Measurements from ENCODE around the gene OTOGL.
"Not testable (repeated sequence)": the region's sequence is repeated elsewhere in the genome, so short reads cannot be mapped to it uniquely, and the experiment has no call there.

The OTOGL gene

DNA sequence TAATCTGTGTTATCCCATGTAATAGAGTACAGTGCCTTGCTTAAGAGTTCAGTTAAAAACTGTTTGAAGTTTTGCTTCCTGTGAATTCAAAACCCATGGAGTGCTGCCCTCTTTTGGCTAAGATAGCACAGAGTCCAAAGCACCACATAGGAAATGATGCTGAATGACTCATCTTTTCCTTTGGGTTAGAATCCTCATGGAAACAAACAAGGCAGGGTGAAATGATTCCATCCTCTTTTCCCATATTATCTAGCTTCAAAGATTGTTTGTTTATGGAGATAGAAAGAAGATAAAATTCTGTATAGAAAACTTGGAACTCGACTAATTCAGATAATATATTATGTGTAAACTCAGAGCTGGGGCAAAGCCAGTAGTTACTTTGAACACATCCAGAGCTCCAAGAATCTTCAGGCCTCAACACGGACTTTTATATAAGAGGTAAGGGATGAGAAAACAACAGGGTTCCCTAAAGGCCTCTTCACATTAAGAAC, 87.4 kb downstream of the OTOGL start:
- DNase-seq (ENCODE audit: low read depth in 2 of 2) = no peak

DNA sequence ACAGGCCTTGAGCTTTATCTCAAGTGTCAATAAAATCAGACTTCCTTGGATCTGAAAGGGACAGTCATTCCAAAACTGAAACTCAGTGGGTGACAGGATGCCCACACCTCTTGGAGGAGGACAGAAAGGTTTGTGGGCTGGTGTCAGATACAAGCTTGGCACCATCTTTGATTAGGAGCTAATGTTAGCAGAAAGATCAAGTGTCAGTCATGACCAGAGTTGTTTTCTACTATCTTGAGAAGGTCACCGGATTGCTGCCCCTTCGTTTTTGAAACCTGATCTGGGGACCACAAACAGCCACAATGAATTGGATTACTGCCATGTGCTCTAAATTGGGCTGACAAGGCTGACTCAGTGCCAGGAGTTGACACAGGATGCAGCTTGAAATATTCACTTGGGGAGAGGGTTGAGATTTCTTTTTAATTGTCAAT, 88.3 kb downstream of the OTOGL start:
- no peak for DNase-seq (ENCODE audit: low read depth in 2 of 2)

DNA sequence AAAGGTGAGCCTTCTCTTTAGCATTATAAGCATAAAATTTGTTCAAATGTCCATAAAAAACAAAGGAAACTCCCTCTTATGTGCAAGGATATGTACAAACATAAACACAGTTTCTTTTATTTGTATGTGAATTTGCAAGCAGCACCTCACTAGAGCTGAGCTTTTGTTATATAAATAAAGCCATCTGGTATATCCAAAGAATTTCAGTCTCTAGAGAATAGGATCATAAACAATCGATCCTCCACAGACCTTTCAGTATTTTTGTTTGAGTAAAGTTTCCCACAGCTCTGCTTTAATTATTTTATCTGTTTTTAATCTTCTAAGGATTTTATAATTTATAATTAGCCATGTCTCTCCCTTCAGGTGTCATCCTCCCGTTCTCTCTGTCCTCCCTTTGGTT, 89.2 kb downstream of the OTOGL start:
- DNase-seq (ENCODE audit: low read depth in 2 of 2) = no peak

GRCh38 chr12:80189241-80189640, 89.9 kb downstream of the OTOGL start:
- DNase-seq (ENCODE audit: low read depth in 2 of 2) = no peak

DNA sequence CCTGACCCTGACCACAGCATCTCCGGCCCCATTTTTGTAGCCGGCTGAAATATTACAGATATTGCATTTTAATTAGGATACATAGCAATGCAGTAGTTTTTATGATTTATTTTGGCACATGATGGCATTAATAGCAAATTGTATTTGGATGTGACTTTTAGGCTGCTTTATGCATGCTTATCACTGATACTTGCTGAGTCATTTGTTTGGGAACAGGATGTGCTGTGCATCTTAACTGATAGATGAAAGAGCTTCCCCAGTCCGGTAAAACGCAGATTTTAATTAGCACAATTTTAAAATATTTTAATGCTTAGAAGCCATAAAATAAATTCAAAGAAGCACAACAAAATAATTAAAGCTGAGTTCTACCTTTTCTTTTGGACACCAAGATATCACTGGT, 90.7 kb downstream of the OTOGL start:
- no peak for DNase-seq (ENCODE audit: low read depth in 2 of 2)

DNA sequence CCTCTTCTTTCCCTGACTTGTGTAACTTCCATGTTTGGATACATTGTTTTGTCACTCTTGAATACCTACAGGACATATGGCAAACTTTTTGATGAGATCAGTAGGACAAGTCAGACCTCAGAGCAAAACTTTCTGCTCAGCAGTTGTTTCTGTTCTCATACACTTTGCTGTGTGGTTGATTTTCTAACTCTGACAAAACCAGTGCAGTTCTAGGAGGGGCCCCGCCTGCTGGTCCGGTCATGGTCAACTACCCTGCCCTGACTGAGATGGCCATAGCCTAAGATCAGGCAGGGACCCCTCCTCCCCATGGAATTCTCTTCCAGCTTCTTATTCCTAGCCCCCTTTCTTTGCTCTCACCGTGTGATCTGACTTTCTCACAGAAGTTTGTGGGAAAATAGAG, 92.8 kb downstream of the OTOGL start:
- DNase-seq (ENCODE audit: low read depth in 2 of 2) = no peak

DNA sequence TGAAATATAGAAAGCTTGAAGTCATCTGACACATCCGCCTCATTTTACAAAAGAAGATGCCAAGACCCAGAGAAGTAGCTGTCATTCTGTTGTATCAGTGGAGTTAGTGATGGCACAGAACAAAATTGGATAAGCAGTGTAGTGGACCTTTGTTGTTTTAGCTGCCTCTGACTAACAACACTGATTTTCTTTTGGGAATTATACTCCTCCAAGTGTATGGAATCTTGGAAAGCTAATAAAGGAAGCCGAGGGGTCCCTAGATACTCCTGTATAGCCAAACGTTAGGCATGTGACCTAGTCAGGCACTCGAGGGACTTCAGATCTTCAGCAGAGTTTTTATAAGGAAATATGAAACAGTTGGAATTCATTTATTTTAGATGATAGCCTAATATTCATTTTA, 94.5 kb downstream of the OTOGL start:
- no peak for DNase-seq (ENCODE audit: low read depth in 2 of 2)

DNA sequence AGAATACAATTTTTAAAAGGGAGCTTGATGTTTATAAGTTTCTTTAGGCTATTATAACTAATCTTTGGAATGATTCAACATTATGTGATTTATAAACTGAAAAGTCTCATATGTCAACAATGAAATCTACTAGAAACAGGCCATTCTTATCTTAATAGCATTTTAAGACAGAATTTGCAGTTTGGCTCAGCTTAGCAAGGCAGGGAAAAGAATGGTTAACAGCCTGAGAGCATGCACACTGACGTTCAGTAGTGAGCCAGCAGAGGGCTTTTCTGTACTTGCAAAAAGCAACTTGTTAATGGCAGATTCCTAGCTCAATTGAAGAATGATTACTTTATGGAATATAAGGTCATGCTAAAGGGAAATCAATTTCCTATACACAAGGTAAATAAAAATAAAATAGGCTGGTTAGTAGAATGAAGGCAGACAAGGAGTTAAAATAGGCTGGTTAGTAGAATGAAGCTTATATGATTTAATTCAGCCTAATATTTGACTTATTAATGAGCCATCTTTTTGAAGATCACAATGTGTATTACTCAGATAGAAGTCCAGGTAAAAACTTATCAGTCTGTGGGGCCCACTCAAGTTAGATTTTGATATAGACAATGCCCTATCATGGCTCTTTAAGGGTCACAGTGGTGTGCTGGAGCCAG, 95.9 kb downstream of the OTOGL start:
- DNase-seq (ENCODE audit: low read depth in 2 of 2) = no peak

DNA sequence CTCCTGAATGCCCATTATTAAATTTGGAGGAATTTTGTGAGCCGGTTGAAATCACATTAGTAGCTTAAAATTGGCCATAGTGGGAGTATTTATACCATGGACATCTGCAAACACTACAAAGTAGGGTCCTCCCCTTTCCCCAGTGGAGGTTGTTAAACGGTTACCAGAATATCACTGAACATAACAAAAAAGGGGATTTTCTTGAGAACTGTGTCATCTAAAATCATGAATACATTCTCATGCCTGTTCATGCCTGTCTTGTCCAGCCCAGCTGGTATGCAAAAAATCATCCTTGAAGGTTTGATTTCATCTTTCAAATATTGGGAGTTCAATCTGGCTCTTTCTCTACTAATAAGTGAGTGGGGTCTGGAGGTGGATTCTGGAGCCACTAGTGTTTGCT, 96.4 kb downstream of the OTOGL start:
- DNase-seq (ENCODE audit: low read depth in 2 of 2) = no peak

DNA sequence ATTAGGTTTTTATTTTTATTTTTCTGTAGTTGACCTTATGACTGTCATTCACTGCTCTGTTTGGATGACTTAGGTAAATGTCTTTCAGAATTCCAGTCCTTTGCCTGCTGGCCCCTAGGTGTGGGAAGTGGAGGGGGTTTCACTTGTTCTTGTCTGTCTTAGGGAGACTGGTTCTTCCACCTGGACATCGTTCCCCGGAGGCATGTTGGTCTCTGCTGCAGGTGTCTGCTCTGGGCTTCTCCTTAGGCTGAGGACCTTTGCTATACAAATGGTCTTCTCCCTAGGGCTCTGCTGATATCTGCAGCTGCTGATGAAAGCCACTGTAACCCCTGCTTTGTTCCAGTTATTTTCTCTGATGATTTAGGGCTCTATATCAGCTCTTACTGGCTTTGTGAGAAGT, 97.1 kb downstream of the OTOGL start:
- DNase-seq (ENCODE audit: low read depth in 2 of 2) = no peak

- no peak for DNase-seq (ENCODE audit: low read depth in 2 of 2)
Measured at GRCh38 chr12:80198782-80199337, 99.5 kb downstream of the OTOGL start.

DNA sequence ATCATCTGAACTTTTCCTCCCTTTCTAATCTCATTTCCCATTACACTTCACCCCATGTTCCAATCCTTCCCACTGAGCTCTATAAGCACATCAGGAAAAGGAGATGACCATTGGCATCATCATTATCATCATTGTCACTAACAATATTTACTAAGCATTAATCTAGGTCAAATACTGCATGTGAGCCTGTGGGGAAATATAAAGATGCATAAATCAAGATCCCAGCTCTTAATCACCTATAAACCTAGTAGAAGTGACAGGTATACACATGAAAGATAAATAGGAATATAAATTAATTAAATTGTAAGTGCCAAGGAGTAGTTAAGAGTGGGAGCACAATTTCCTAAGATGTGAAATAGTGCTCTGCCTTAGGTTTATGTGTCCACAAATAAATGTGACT, 100.6 kb downstream of the OTOGL start:
- no peak for DNase-seq (ENCODE audit: low read depth in 2 of 2)

DNA sequence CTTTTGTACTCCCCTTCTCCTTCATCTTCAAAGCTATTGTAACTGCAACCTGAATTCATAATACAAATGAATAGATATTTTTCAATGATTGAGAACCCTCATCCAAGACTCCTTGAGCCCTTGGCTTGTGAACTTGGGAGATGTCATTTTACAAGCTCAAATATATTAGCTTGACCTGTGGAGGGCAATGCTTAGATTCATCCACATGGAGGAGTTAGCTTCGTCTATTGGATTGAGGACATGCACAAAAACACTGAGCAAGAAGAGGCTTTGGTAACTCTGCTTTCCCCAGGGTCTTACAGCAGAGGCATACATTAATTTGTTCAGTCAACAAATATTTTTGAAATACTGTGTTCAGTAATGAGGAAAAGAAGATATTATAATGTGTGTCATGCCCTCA, 101.1 kb downstream of the OTOGL start:
- no peak for DNase-seq (ENCODE audit: low read depth in 2 of 2)

DNA sequence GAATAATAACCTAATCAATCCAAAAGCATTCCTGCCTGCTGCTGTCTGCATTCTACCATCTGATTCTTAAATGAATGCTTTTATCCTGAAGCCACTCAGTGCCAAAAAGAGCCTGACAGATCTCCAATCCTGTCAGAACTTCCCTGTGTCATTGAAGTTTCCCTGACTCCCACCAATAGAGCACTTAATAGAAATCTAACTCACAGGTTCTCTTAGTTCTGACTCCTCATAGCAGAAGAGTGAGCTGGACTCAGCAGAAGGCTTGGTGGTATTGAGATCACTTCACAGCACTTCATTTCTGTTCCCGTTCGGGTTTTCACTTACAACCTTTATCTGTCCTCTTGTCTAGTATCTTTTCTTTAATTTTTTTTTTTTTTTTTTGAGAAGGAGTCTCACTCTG, 102.6 kb downstream of the OTOGL start:
- DNase-seq (ENCODE audit: low read depth in 2 of 2) = no peak

- DNase-seq (ENCODE audit: low read depth in 2 of 2) = no peak
Measured at GRCh38 chr12:80205960-80206359, 106.6 kb downstream of the OTOGL start.

DNA sequence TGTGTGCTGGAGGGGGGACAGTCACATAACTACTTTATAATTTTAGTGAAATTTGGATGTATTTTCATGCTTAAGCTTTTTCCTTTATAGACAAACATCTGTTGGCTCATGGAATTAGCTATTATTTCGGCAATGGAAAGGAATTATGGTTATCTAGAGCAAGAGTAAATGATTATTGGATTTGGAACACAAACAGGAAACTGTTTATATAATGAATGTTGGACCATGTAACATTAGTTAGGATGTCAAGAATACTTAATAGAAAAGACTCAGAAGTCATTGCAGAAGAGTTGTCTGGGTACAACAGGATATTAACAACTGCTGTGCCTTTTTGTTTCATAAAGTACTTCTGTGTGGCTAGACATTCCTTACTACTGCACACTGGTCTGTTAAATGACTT, 108.7 kb downstream of the OTOGL start:
- no peak for DNase-seq (ENCODE audit: low read depth in 2 of 2)

DNA sequence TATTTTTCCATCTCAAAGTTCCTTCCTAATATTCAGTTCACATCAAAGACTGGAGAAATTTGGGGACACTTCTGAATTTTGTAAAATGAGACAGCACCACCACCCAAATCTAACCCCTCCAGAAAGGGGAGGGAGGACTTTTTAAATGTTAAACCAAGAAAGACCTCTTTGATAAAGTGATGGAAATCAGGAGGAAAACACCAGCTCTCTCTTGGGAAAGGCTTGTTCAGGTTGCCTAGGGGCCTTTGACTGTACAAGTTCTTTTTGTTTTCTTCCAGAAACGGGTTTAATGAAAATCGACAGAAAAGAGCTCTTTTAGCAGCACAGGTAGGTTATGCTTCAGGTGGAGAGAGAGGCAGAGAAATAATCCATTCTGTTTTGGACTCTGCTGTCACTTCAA, 112.3 kb downstream of the OTOGL start:
- no peak for DNase-seq (ENCODE audit: low read depth in 2 of 2)

GRCh38 chr12:80212938-80213645, 113.8 kb downstream of the OTOGL start:
- DNase-seq (ENCODE audit: low read depth in 2 of 2) = no peak

DNA sequence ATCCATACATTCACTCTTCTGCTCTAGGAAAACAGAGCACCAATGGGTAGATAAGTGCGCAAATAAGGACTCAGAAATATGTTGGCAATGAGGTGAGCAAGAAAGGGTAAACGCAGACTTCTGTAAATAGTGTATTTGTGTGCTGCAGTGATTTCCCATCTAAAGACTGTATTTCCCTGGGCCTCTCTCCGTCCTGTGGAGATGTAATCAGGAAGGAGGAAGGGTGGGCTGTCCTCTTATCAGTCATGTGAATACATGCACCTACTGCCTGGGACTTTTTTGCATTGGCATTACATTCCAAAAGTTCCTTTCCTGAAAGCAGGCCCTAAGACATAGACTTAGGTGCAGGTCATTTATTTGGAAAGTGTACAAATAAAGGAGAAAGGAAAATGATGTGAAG, 114.5 kb downstream of the OTOGL start:
- no peak for DNase-seq (ENCODE audit: low read depth in 2 of 2)

DNA sequence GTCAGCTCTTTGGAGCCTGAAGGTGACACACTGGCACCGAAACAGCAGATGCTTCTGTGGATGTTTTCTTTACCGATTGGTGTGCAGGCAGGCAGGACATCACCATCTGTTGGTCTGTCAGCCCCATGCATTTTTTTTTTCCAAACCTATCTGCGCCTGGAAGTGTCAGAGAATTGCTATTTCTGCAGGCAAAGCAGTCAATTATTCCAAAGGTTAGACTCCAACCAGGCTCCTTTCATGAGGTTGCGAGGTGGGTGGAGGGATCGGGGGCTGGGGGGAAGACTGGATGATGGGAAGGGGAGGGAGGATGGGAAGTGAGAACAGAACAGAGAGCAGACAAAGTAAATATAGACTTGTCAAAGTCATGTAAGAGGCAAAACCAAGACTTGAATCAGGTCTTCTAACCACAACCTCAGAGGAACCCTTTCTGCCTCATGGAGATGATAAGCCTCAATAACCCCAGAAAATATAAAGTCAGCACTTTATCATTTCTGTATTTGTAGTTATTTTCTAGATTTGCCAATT, 117.7 kb downstream of the OTOGL start:
- DNase-seq (ENCODE audit: low read depth in 2 of 2) = no peak

- DNase-seq (ENCODE audit: low read depth in 2 of 2) = not testable (repeated sequence)
Measured at GRCh38 chr12:80218925-80219324, 119.6 kb downstream of the OTOGL start.

- DNase-seq (ENCODE audit: low read depth in 2 of 2) = no peak
Measured at GRCh38 chr12:80219345-80219744, 120.0 kb downstream of the OTOGL start.

GRCh38 chr12:80222261-80222660, 122.9 kb downstream of the OTOGL start:
- DNase-seq (ENCODE audit: low read depth in 2 of 2) = no peak

Data from stimulated activated CD8-positive, alpha-beta memory T cell treated with anti-CD3 and anti-CD28 coated beads, Interleukin-7, amount 100 ng/mL, for 1 hour (primary cell).